Right lobe of liver (tissue), 4 donors: ENCODE measurements around the gene THEMIS.
"Not testable (repeated sequence)": the region's sequence is repeated elsewhere in the genome, so short reads cannot be mapped to it uniquely, and the experiment has no call there.

ENCODE experiments used
- POLR2A ChIP-seq: fragments of 450-650 bp; IDR thresholded peaks from one replicate; pipeline ENCODE4 v1.6.1; 2017; ENCODE audit warnings: antibody characterized with exemption, mild to moderate bottlenecking
- TF ChIP-seq, protein P1 (sequence below), 4 donors: fragments of 200-600 bp in 3 of 4; fragments of 450-650 bp in 1 of 4; IDR thresholded peaks; one replicate each; pipeline versions ENCODE4 v1.5.1 to v1.8.0; 2016 to 2022; ENCODE audit warnings: antibody characterized with exemption in 4 of 4, mild to moderate bottlenecking in 2 of 4
- donor health status: DM: no; HTN: no; CAD: no.
- donor health status: DM: no; HTN: no; CAD: no.
- donor health status: DM: no; HTN: yes; CAD: no.

DNA sequence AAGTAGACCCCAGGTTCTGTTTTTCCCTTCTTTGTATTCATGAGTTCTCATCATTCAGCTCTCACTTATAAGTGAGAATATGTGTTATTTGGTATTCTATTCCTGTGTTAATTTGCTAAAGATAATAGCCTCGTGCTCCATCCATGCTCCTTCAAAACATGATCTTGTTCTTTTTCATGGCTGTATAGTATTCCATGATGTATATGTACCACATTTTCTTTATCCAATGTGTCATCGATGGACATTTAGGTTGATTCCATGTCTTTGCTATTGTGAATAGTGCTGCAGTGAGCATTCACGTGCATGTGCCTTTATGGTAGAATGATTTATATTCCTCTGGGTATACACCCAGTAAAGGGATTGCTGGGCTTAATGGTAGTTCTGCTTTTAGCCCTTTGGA lies 213.4 kb downstream of the THEMIS start:
- TF ChIP-seq, protein P1, sequence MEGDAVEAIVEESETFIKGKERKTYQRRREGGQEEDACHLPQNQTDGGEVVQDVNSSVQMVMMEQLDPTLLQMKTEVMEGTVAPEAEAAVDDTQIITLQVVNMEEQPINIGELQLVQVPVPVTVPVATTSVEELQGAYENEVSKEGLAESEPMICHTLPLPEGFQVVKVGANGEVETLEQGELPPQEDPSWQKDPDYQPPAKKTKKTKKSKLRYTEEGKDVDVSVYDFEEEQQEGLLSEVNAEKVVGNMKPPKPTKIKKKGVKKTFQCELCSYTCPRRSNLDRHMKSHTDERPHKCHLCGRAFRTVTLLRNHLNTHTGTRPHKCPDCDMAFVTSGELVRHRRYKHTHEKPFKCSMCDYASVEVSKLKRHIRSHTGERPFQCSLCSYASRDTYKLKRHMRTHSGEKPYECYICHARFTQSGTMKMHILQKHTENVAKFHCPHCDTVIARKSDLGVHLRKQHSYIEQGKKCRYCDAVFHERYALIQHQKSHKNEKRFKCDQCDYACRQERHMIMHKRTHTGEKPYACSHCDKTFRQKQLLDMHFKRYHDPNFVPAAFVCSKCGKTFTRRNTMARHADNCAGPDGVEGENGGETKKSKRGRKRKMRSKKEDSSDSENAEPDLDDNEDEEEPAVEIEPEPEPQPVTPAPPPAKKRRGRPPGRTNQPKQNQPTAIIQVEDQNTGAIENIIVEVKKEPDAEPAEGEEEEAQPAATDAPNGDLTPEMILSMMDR (IDR thresholded peaks at IDR 0.05), result not testable (repeated sequence)
- not testable (repeated sequence) for TF ChIP-seq POLR2A
